Chondrocyte (in vitro differentiated cells): Measurements from ENCODE around the gene LRRTM4. TPM values are rescaled to one million over a fixed set of nuclear protein-coding genes. Genes with fewer than 3 reads are reported as not detected.
"Not testable (repeated sequence)": the region's sequence is repeated elsewhere in the genome, so short reads cannot be mapped to it uniquely, and the experiment has no call there.

Source experiments
- DNase-seq: peaks from one replicate; pipeline ENCODE4 v3.0.0; 2021; ENCODE audit warnings: mixed read lengths, low spot score
- H3K27ac Mint-ChIP-seq: one replicate; pipeline ENCODE4 v1.8.0; 2021; ENCODE audit warnings: mild to moderate bottlenecking, moderate library complexity, mixed read lengths; ENCODE audit not compliant: unreplicated experiment
- H3K27me3 Mint-ChIP-seq: 2 replicates; pipeline ENCODE4 v1.8.0; 2021; ENCODE audit warnings: low read depth, mixed read lengths
- H3K36me3 Mint-ChIP-seq: 2 replicates; pipeline ENCODE4 v1.8.0; 2021; ENCODE audit warnings: low read depth, mixed read lengths
- H3K4me1 Mint-ChIP-seq: 2 replicates; pipeline ENCODE4 v1.8.0; 2021; ENCODE audit warnings: low read depth, mild to moderate bottlenecking, mixed read lengths
- H3K4me3 Mint-ChIP-seq: one replicate; pipeline ENCODE4 v1.8.0; 2021; ENCODE audit warnings: mild to moderate bottlenecking, moderate library complexity, mixed read lengths; ENCODE audit not compliant: unreplicated experiment
- H3K9me3 Mint-ChIP-seq: 2 replicates; pipeline ENCODE4 v1.8.0; 2021; ENCODE audit warnings: low read depth, mixed read lengths
- CTCF ChIP-seq: fragments of 200-600 bp; sonication (generic); IDR thresholded peaks from 2 replicates; pipeline ENCODE4 v1.5.0; 2021; ENCODE audit warnings: antibody characterized with exemption, mild to moderate bottlenecking, moderate library complexity
- total RNA-seq: library from RNA; stranded (reverse); gene quantifications from 3 replicates; pipeline ENCODE4 v1.2.1, GENCODE V29; 2021

LRRTM4 gene
- total RNA-seq, 1 donor from 2014 or later: not detected

GRCh38 chr2:77144772-77145171, 377.4 kb downstream of the LRRTM4 start:
- Mint-ChIP-seq H3K9me3 (peaks cover 15% of the 10 kb centered on the region), H3K4me3 (no peak overlapping the region), H3K4me1 (no peaks in the 10 kb centered on the region), H3K27ac (no peak overlapping the region), H3K27me3 (no peaks in the 10 kb centered on the region), H3K36me3 (no peaks in the 10 kb centered on the region)
- DNase-seq: no peak
- TF ChIP-seq CTCF: no peak

- H3K4me1 Mint-ChIP-seq: no peaks in the 10 kb centered on the region
- no peaks in the 10 kb centered on the region for H3K36me3 Mint-ChIP-seq
- H3K9me3 Mint-ChIP-seq: peaks cover 22% of the 10 kb centered on the region
- no peak overlapping the region for H3K4me3 Mint-ChIP-seq
- no peaks in the 10 kb centered on the region for H3K27me3 Mint-ChIP-seq
- no peak for DNase-seq
- no peak overlapping the region for H3K27ac Mint-ChIP-seq
- no peak for TF ChIP-seq CTCF
These were observed 380.0 kb downstream of the LRRTM4 start for GRCh38 chr2:77142141-77142540.

DNA sequence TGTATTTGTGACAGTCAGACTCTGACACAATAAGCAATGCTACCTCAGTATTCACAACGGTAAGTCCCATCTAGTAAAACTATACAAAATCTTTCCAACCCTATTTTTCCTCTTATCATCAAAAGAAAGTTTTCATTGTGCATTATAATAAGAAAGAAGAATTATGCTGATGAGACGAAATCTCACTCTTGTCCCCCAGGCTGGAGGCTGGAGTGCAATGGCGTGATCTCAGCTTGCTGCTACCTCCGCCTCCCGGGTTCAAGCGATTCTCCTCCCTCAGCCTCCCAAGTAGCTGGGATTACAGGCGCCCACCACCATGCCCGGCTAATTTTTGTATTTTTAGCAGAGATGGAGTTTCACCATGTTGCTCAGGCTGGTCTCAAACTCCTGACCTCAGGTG, 393.7 kb downstream of the LRRTM4 start:
- not testable (repeated sequence) for DNase-seq, H3K27me3 Mint-ChIP-seq, H3K36me3 Mint-ChIP-seq, H3K4me1 Mint-ChIP-seq, H3K27ac Mint-ChIP-seq, H3K9me3 Mint-ChIP-seq, H3K4me3 Mint-ChIP-seq

DNA sequence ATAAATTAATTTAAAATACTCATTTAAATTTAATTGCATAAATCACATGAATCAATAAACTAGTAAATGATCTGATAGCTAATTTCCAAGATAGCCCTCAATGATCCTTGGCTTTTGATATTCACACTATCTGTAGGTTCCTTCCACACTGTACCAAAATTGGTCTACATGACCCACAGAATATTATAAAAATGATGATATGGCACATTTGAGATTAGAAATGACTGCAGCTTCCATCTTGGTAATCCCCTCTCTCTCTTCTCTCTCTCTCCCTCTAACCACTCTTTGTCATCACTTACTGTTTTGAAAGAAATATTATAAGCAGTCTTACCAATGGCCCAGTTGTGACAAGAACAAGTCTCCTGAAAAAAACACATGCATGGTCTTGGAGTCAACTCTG, 394.8 kb downstream of the LRRTM4 start:
- Mint-ChIP-seq H3K36me3 (no peaks in the 10 kb centered on the region), H3K4me1 (no peaks in the 10 kb centered on the region), H3K27ac (no peak overlapping the region), H3K9me3 (no peaks in the 10 kb centered on the region), H3K27me3 (no peaks in the 10 kb centered on the region), H3K4me3 (no peak overlapping the region)
- DNase-seq: no peak
- TF ChIP-seq CTCF: no peak

DNA sequence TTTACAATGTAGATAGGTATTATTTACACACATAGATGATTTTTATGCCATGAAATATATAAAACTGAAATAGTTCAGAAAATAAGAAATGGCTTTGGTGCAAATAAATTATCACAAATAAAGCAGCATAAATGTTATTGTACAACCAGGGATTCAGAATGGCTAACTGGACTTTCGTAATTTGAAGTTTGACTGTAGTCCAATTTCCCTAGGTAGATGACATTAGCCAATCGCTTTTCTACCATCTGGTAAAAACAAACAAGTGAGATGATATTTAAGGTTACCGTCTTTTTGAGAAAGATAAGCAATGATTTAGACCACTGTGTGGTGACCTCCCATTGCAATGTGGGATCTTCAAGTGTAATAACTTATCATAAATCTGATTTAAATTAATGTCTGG, 400.7 kb downstream of the LRRTM4 start:
- no peaks in the 10 kb centered on the region for H3K9me3 Mint-ChIP-seq
- DNase-seq: no peak
- no peak overlapping the region for H3K4me3 Mint-ChIP-seq
- no peak overlapping the region for H3K27ac Mint-ChIP-seq
- H3K27me3 Mint-ChIP-seq: peaks cover 2% of the 10 kb centered on the region
- no peak for TF ChIP-seq CTCF
- no peaks in the 10 kb centered on the region for H3K36me3 Mint-ChIP-seq
- no peaks in the 10 kb centered on the region for H3K4me1 Mint-ChIP-seq

DNA sequence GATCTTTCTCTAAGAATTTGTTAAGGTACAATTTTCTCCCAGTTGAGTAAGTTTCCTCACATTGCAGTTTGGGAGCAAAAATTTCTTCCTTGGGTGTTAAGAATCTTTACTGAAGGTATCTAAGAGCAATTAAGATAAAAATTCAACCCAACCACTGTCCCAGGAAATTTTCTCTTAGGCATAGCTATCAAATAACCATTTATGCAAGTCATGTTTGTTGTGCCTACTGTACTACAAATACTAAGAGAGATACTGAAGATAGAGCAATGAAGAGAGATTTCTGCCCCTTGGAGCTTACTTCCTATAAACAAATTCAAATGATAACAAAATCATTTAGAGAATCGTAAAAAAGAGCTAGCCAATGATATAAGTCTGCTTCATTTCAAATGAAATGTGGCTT, 402.8 kb downstream of the LRRTM4 start:
- no peak overlapping the region for H3K27ac Mint-ChIP-seq
- no peak for TF ChIP-seq CTCF
- peaks cover 2% of the 10 kb centered on the region for H3K27me3 Mint-ChIP-seq
- H3K4me1 Mint-ChIP-seq: no peaks in the 10 kb centered on the region
- H3K36me3 Mint-ChIP-seq: no peaks in the 10 kb centered on the region
- H3K4me3 Mint-ChIP-seq: no peak overlapping the region
- H3K9me3 Mint-ChIP-seq: peaks cover 2% of the 10 kb centered on the region
- no peak for DNase-seq
